GM23248 (cell line): ENCODE measurements around the gene ZBTB20.

Experiments used
- EZH2 ChIP-seq: fragments of 200-600 bp; sonication (generic); IDR thresholded peaks from 2 replicates; pipeline ENCODE4 v1.6.1; 2018; ENCODE audit warnings: antibody characterized with exemption, mild to moderate bottlenecking; ENCODE audit not compliant: insufficient read depth, poor library complexity, severe bottlenecking
- EZH2phosphoT487 ChIP-seq: fragments of 200-600 bp; sonication (generic); IDR thresholded peaks from 2 replicates; pipeline ENCODE4 v1.6.1; 2018; ENCODE audit warnings: antibody characterized with exemption, moderate library complexity, mild to moderate bottlenecking, low read depth; ENCODE audit not compliant: insufficient read depth

GRCh38 chr3:114622001-114622400, 525.1 kb downstream of the ZBTB20 start:
- TF ChIP-seq EZH2 (no peak), EZH2phosphoT487 (no peak)
